ENCODE results near the gene HES7. TPM values are rescaled to one million over a fixed set of nuclear protein-coding genes. Genes with fewer than 3 reads are reported as not detected.

Gene HES7
- total RNA-seq, 1 donor from 2014 or later = under 0.01 TPM

DNA sequence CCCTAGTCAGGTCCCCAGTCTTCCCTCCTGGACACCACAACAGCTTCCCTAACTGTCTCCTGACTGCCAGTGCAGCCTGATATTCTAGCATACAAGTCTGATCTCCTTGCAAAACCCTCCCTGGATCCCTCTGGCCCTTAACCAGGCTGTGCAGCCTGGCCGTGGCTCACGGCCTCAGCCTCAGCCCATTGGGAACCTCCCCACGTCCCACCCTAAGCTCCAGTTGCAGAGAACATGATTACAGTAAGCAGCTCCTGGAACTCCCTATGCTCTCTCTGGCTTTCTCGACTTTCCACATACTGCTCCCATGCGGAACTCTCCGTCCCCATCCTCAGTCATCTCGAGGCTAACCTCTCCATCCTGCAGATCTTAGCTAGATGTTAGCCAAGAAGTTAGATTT, 49.4 kb downstream of the HES7 start:
- no peak for DNase-seq (ENCODE audit: low read depth in 2 of 2)

DNA sequence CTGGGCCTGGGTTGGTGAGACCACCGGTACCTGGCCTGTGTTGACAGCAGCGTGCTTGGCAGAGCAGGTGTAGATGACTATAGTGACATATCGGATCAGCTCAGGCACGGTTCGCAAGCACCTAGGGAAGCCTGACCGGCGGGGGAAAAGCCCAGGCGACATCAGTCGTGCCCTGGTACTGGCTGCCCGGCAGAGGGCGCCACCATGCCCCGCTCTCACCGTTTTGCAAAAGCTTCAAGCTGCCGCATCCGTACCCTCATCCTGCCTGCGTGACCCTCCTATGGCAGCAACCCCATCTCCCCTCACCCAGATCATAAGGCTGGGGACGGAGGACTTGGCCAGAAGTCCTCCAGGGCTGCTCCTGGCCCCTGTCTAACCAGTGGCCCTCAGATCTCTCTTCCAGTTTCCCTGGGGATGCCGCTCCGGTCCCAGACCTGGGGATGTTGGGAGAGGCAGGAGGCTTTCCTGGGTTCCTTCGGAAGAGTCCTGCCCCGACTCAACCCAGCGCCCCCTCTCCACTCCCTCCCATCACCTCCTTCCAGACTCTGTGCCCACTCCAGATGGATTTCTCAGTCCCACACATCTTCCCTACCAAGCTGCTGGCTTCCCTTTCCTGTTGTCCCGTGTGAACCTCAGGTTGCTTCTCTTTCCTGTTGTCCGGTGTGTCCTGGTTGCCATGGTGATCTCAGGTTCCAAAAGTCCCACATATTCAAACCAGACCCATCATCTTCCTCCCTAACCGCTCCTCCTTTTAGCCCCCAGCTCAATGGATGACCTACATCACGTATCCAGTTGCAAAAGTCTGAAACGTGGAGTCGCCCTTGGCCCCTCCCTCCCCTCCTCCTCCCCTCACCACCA, 50.0 kb downstream of the HES7 start:
- DNase-seq (ENCODE audit: low read depth in 2 of 2) = peak; percentile 34 to 69

DNA sequence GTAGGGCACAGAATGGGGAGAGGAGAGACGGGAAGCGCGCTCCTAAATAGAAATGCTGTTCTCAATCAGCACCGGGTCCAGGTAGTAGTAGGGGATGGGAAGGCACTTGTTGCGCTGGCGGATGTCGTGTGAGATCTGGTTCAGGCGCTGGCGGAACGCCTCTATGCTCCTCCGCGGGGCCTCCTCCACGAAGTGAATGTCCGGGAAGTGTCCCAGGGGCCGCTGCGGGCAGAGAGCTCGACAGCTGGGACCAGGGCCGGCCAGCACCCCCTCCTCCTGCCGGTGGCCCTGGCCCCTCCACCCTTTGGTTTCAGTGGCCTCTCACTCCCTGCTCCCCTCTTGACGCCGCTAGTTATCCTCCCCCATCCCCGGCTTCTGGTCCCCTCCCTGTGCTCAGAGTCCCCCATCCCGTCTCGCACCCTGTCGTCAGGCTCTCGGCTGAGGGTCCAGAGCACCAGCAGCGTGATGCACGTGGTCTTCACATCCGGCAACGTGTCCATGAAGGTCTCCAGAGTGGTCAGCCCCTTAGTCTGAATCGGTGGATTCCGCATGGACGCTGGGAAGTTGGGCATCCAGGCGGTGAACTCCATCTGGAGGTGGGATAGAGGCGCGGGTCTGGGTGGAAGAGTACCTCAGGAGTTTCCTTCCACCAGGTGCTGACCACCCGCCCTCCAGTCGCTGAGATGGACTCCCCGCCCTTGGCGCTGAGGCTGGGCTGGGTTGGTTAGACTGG, 51.0 kb downstream of the HES7 start:
- DNase-seq (ENCODE audit: low read depth in 2 of 2) = no peak

DNA sequence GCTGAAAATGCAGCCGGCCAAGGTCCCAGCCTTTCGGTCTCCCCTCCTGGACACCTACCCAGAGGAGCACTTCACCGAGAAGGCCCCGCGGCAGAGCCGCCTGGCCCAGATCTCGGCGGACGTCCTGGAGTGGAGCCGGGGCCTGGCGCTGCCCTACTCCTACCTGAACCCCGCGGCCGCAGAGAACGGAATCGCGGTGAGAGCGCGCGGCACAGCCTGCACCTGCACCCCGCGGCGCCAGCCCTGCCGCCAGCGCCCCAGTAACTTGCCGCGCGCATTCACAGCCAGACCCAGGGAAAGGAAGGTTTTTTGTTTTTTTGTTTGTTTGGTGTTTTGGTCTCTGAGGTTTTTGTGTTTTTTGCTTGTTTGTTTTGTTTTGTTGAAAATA, 51.6 kb downstream of the HES7 start:
- DNase-seq (ENCODE audit: low read depth in 2 of 2) = no peak

DNA sequence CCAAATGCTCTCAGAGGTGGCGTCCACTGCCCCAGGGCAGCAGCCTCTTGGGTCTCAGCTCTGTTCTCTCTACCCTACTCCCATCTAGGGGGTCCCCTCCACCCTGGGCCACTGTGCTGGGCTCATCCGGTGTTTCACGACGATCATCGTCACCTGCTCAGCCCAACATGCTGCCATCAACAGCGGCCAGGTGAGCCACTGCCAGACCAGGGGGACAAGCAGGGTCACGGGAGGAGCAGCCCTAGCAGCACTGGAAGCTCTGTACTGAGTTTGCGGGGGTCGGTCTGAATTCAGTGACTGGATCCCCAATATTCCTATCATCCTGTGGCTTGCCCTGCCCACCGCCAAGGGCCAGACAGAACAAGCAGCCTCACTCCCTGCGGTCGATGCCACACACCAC, 52.4 kb downstream of the HES7 start:
- DNase-seq (ENCODE audit: low read depth in 2 of 2) = no peak

Other genes starting within 250 kb of the HES7 start
- 57.8 and 60.2 TPM in 2 replicates for gene CHD3, start 235.3 kb downstream of the HES7 start, total RNA-seq
- gene RNF227, start 207.8 kb downstream of the HES7 start, total RNA-seq = 0.51 and 0.76 TPM in 2 replicates
- gene KCNAB3, start 194.2 kb downstream of the HES7 start, total RNA-seq = 0.13 and 0.26 TPM in 2 replicates
- gene TRAPPC1, start 192.2 kb downstream of the HES7 start, total RNA-seq = 52.9 and 80.7 TPM in 2 replicates
- 10.6 and 13.2 TPM in 2 replicates for gene CNTROB, start 191.9 kb downstream of the HES7 start, total RNA-seq
- gene GUCY2D, start 121.5 kb downstream of the HES7 start, total RNA-seq = not detected in 2 replicates
- gene ALOX15B, start 85.0 kb downstream of the HES7 start, total RNA-seq = not detected in 2 replicates
- gene ALOX12B, start 36.4 kb downstream of the HES7 start, total RNA-seq = not detected in 2 replicates
- gene ALOXE3, start 5.6 kb downstream of the HES7 start, total RNA-seq = not detected in 2 replicates
- 5.0 and 16.7 TPM in 2 replicates for gene PER1, start 28.3 kb upstream of the HES7 start, total RNA-seq
- gene VAMP2, start 38.8 kb upstream of the HES7 start, total RNA-seq = 3.1 and 4.9 TPM in 2 replicates
- 17.2 and 23.7 TPM in 2 replicates for gene TMEM107, start 52.3 kb upstream of the HES7 start, total RNA-seq
- 7.8 and 10.1 TPM in 2 replicates for gene BORCS6, start 66.1 kb upstream of the HES7 start, total RNA-seq
- gene AURKB, start 86.5 kb upstream of the HES7 start, total RNA-seq = 15.4 and 30.7 TPM in 2 replicates
- gene CTC1, start 124.0 kb upstream of the HES7 start, total RNA-seq = 3.6 and 7.0 TPM in 2 replicates
- 19.0 and 23.9 TPM in 2 replicates for gene PFAS, start 125.2 kb upstream of the HES7 start, total RNA-seq
- 10.4 and 13.4 TPM in 2 replicates for gene RANGRF, start 164.6 kb upstream of the HES7 start, total RNA-seq
- gene SLC25A35, start 171.3 kb upstream of the HES7 start, total RNA-seq = 0.39 and 0.63 TPM in 2 replicates
- gene ARHGEF15, start 186.1 kb upstream of the HES7 start, total RNA-seq = 7.6 and 12.1 TPM in 2 replicates
- not detected in 2 replicates for gene ODF4, start 215.7 kb upstream of the HES7 start, total RNA-seq